Measurements from ENCODE around the gene MTHFSD. TPM values are rescaled to one million over a fixed set of nuclear protein-coding genes. Genes with fewer than 3 reads are reported as not detected.
A peak's percentile ranks its signal among the peaks of the same experiment; 100 is the strongest.

MTHFSD gene
- total RNA-seq, 1 donor = 14.7 TPM

DNA sequence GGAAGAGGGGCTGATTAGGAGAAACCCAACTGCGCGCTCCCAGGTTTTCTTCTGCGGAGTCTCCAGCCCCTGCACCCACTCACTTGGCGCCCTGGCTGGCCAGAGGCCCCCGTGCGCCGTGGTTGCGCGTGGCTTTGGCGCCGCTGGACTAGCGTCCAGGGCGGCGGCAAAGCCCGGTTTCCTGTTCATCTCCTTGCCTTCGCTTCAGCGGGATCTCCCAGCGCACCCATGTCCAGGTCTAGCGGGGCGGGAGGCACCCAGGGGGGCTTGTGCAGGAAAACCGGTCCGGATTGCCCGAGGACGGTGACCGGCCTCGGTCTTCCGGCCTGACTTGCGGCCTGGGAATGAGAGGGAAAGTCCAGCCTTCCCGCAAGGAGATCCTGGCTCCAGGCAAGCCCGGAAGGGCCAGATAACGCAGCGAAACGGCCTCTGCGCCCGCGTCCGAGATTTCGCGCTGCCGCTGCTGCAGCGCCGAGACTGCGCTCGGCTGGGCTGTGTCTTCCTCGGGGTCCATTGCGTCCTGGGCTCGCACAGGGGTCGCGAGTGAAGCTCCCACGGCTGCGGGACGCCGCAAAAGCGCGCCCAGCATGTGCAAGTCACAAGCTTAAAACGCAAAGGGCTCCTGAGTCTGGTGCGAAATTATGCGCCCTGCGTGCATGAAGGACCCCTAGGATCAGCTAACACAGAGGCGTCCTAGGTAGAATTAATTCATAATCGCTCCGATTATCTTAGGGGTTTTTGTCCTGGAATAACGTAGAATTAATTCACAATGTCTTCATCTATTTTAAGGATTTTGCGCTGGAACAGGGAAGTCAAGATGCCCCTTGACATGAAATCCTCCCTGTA is 39.0 kb downstream of the MTHFSD start:
- H3K4me3 ChIP-seq (ENCODE audit: low read depth, low read length) = peak overlapping the region; percentile 96
- DNase-seq (ENCODE audit: low read depth) = peak; percentile 69
- TF ChIP-seq, protein P1, sequence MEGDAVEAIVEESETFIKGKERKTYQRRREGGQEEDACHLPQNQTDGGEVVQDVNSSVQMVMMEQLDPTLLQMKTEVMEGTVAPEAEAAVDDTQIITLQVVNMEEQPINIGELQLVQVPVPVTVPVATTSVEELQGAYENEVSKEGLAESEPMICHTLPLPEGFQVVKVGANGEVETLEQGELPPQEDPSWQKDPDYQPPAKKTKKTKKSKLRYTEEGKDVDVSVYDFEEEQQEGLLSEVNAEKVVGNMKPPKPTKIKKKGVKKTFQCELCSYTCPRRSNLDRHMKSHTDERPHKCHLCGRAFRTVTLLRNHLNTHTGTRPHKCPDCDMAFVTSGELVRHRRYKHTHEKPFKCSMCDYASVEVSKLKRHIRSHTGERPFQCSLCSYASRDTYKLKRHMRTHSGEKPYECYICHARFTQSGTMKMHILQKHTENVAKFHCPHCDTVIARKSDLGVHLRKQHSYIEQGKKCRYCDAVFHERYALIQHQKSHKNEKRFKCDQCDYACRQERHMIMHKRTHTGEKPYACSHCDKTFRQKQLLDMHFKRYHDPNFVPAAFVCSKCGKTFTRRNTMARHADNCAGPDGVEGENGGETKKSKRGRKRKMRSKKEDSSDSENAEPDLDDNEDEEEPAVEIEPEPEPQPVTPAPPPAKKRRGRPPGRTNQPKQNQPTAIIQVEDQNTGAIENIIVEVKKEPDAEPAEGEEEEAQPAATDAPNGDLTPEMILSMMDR (IDR thresholded peaks at IDR 0.05; ENCODE audit: insufficient read depth, low read depth, low read length) = no peak

DNA sequence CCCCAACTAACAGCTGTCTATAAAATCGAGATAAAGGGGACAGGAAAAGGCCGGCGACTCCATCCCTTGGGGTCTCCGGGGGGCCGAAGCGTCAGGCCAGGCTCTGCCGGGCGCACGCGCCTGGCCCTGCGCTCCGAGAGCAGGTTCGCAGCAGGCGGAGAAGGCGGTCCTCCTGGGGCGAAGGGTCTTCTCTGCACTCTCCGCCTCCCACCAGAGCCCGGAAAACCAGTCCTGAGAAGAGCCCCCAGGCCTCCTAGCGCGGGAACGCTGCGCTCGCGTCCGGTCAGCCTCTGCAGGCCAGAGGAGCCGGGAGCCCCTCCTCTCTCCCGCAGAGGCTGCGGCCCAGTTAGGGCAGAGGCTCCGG is 39.6 kb downstream of the MTHFSD start:
- H3K4me3 ChIP-seq (ENCODE audit: low read depth, low read length) = peak overlapping the region; percentile 96
- DNase-seq (ENCODE audit: low read depth) = peak; percentile 50
- TF ChIP-seq, protein P1 (IDR thresholded peaks at IDR 0.05; ENCODE audit: insufficient read depth, low read depth, low read length) = no peak

DNA sequence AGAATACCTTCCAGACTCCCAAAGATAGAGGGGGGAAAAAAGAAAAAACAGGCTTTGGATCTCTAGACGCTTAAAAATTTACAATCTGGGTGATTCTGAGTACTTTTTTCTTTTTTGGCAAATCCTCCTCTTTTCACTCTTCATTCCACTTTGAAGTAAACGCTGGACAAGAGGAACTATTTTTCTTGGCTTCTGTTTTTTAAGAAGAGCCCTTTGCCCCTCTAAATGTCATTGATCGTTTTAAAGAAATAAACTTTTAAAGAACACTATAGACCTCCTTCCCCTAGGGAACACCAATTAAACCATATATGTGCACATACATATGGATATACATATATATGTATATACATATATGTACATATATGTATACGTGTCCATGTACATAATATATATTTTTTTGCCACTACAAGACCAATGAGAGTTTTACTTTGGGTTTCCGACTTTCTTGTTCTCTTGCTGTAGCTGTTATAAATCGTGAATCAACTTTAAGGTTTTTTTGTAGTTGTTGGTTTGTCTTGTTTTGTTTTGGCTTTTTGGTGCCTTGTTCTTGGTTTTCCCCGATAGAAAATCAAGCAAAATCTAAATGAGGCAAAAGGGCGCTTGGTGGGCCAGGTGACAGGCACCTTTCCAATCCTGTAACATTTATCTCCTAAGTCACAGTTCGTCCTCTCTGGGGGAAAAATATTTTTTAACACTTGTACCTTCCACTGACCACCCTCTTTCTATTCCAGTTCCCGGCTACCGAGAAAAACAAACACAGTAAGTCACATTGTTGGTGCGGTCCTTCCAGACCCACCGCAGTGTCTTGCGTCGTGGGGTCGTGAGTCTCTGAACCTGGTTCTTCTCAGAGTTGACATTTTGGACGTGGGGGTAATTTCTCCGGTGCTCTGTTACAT is 40.3 kb downstream of the MTHFSD start:
- TF ChIP-seq, protein P1 (IDR thresholded peaks at IDR 0.05; ENCODE audit: insufficient read depth, low read depth, low read length) = no peak
- no peak for DNase-seq (ENCODE audit: low read depth)
- H3K4me3 ChIP-seq (ENCODE audit: low read depth, low read length) = peak overlapping the region; percentile 96

DNA sequence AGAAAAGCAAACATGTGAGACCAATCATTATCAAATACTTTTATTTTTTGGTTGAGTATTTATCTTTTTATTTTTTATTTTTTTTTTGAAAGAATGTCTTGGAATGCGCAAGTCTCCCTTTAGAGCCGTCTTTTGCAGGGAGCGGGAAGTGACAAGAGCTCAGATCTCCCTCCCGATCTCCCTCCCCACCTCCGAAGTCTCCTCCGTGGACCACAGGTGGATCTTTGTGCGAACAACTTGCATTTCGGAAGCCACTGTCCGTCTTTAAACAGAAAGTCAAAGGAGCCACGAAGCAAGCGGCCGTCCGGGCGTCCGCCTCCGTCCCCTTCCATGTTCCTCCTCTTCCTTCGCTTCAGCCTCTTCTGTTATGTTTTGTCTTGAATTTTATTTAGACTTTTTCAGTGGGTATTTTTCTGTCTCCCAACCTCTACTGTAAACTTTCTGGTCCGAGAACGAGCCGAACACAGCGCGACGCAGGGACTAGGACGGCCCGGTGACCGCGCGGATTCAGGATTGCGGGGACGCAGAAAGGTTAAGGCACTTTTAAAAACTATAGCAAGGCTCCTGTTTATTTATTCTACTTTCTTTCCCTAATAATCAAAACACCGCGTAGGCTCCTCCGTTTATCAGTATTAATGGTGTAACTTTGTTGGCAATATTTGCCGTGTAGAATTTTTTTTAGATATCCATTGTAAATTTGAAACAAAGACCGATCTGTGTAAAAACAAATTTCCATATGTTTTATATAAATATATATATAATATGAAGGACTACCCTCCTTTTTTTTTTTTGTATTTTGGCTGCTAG is 41.4 kb downstream of the MTHFSD start:
- H3K4me3 ChIP-seq (ENCODE audit: low read depth, low read length) = peak overlapping the region; percentile 96
- DNase-seq (ENCODE audit: low read depth) = peak; percentile 43
- TF ChIP-seq, protein P1 (IDR thresholded peaks at IDR 0.05; ENCODE audit: insufficient read depth, low read depth, low read length) = no peak

DNA sequence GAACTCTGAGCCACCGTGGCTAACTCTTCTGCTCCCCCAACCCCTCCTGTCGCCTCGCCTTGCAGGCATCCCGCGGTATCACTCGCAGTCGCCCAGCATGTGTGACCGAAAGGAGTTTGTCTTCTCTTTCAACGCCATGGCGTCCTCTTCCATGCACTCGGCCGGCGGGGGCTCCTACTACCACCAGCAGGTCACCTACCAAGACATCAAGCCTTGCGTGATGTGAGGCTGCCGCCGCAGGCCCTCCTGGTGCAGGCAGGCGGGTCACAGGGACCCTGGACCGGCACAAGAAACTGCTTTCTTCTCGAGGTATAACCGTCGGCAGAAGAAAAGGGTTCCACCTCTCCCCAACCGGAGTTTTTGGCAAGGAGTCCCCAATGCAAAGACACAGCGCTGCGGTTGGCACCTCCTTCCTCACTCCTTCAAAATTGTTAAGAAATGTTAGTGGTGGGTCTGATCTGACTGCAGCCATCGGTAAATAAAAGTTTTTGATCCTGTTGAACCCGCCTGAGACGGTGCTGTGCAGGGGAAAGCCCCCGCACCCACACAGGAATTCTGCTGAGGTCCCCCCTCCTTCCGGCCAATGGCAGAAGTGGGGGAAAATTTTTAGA is 42.1 kb downstream of the MTHFSD start:
- DNase-seq (ENCODE audit: low read depth) = peak; percentile 49
- H3K4me3 ChIP-seq (ENCODE audit: low read depth, low read length) = peak overlapping the region; percentile 96
- TF ChIP-seq, protein P1 (IDR thresholded peaks at IDR 0.05; ENCODE audit: insufficient read depth, low read depth, low read length) = no peak

DNA sequence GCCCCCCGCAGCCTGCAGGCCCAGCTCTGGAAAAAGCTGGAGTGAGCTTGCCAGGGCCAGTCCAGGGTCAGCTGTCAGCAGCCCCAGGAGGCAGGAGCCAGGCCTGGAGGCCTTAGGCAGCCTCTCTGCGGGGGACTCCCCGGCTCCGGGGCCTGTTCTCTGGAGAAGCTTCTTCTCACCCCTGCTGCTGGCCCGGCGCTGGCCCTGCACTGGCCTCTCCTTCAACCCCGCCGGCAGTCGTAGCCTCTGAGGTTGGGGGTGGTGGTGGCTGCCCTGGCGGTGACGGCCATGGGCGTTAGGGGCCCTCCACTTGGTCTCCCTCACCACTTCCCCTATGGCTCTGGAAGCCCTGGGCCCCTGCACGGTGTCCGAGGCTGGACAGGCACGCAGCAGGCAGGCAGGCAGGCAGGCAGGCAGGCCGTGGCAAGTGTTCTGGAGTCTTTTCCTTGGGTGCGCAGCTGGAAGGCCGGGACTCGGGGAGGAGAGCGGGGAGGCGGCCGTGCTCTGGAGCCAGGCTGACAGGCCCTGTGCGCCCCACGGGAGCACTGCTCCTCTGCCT is 42.7 kb downstream of the MTHFSD start:
- peak overlapping the region; percentile 96 for H3K4me3 ChIP-seq (ENCODE audit: low read depth, low read length)
- TF ChIP-seq, protein P1 (IDR thresholded peaks at IDR 0.05; ENCODE audit: insufficient read depth, low read depth, low read length) = no peak
- DNase-seq (ENCODE audit: low read depth) = no peak
